Right atrium auricular region (tissue), 2 donors: Measurements from ENCODE around the gene SLBP. TPM values are rescaled to one million over a fixed set of nuclear protein-coding genes. Genes with fewer than 3 reads are reported as not detected.

Experiments used
- DNase-seq: peaks from one replicate; pipeline ENCODE4 v3.0.0-alpha.2; 2019; ENCODE audit warnings: low spot score
- H3K27ac ChIP-seq, 2 donors: fragments of 200-600 bp; sonication (generic); 1 replicate in 1 of 2; 2 replicates in 1 of 2; pipeline ENCODE4 v1.5.1; 2016 to 2019
- H3K27me3 ChIP-seq, 2 donors: fragments of 200-600 bp; sonication (generic); one replicate each; pipeline versions ENCODE4 v1.5.1 to v1.6.0; 2017 to 2019
- H3K36me3 ChIP-seq: fragments of 200-600 bp; sonication (generic); one replicate; pipeline ENCODE4 v1.5.1; 2016
- H3K4me1 ChIP-seq, 2 donors: fragments of 200-600 bp; sonication (generic); one replicate each; pipeline versions ENCODE4 v1.5.1 to v1.6.0; 2017 to 2019
- H3K4me3 ChIP-seq, 2 donors: fragments of 200-600 bp; sonication (generic); 1 replicate in 1 of 2; 2 replicates in 1 of 2; pipeline ENCODE4 v1.5.1; 2017 to 2019; ENCODE audit warnings: mild to moderate bottlenecking in 1 of 2, moderate library complexity in 1 of 2
- H3K9me3 ChIP-seq, 2 donors: fragments of 200-600 bp; sonication (generic); one replicate each; pipeline ENCODE4 v1.5.1; 2019
- total RNA-seq, 2 donors: library from RNA; depleted of rRNA; stranded (reverse); fragments of >200 nt; gene quantifications; one replicate each; pipeline ENCODE4 v1.1.0, GENCODE V29; 2016
- TF ChIP-seq, protein P1 (sequence below), 2 donors: fragments of 200-600 bp; sonication (generic); IDR thresholded peaks; one replicate each; pipeline ENCODE4 v1.5.1; 2019; ENCODE audit warnings: antibody characterized with exemption in 2 of 2

The SLBP gene
- total RNA-seq, 2 donors from 2014 or later: 15.6 to 20.1 TPM

DNA sequence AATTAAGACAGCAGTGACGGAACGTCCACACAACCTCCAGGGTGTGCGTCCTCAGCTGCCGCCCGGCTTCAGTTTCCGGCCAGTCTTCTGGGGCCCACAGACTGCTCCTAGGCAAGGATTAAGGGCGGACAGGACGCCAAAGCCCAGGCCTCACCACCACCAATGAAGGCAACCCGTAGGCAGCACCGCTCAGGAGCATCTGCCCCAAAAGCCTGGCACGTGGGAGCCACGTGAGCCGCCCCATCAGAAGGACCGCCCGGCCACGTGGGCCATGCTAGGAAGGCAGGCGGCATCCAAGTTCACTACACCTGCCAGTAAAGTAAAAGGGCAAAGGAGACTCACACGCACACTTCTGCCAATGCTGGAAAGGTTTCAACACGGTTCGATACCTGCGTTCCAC is 42.3 kb downstream of the SLBP start:
- Histone ChIP-seq H3K4me1 (peaks cover 0 to 9% of the 10 kb centered on the region in 2 donors), H3K36me3 (no peaks in the 10 kb centered on the region), H3K27ac (no peak overlapping the region), H3K9me3 (no peaks in the 10 kb centered on the region), H3K4me3 (no peak overlapping the region), H3K27me3 (no peaks in the 10 kb centered on the region)
- DNase-seq: no peak
- TF ChIP-seq, protein P1, sequence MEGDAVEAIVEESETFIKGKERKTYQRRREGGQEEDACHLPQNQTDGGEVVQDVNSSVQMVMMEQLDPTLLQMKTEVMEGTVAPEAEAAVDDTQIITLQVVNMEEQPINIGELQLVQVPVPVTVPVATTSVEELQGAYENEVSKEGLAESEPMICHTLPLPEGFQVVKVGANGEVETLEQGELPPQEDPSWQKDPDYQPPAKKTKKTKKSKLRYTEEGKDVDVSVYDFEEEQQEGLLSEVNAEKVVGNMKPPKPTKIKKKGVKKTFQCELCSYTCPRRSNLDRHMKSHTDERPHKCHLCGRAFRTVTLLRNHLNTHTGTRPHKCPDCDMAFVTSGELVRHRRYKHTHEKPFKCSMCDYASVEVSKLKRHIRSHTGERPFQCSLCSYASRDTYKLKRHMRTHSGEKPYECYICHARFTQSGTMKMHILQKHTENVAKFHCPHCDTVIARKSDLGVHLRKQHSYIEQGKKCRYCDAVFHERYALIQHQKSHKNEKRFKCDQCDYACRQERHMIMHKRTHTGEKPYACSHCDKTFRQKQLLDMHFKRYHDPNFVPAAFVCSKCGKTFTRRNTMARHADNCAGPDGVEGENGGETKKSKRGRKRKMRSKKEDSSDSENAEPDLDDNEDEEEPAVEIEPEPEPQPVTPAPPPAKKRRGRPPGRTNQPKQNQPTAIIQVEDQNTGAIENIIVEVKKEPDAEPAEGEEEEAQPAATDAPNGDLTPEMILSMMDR (IDR thresholded peaks at IDR 0.05): no peak

DNA sequence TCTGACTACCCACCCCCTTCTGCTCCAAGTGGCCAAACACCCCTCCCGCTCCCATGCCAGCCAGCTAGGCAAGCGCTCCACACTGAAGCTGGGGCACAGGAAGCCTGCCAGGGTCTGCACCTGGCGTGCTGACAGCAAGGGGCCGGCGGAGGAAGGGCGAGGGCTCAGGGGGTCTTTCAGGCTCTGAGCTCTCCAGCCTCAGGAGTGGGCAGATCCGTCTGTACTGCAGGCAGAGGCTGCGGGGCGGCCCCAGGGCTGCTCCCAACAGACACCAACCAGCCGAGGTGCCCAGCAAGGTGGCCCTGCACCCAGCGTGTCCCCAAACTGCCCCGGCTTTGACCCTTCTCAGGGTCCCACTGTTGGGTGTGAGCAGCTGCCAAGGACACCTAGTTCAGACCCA is 42.8 kb downstream of the SLBP start:
- TF ChIP-seq, protein P1 (IDR thresholded peaks at IDR 0.05): no peak
- Histone ChIP-seq H3K36me3 (no peaks in the 10 kb centered on the region), H3K27ac (peak overlapping the region in 1 of 2 donors; percentile 62), H3K4me1 (peaks cover 0 to 9% of the 10 kb centered on the region in 2 donors), H3K27me3 (no peaks in the 10 kb centered on the region), H3K9me3 (no peaks in the 10 kb centered on the region), H3K4me3 (no peak overlapping the region)
- DNase-seq: no peak

DNA sequence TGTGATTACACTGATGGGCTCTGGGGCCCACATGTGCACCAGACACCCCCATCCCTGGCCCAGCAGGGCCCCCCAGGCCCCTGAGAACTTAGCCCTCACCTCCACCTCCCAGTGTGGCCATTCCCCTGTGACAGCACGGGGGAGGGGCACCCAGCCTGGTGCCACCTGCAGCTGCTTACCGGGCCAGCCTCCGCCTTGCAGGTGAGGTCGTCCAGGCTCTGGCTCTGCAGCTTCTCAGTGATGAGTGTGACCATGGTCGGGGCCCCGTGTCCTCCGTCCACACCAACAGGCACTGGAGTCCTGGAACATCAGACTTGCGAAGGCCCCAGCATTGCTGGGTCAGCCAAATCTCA is 43.7 kb downstream of the SLBP start:
- TF ChIP-seq, protein P1 (IDR thresholded peaks at IDR 0.05): no peak

DNA sequence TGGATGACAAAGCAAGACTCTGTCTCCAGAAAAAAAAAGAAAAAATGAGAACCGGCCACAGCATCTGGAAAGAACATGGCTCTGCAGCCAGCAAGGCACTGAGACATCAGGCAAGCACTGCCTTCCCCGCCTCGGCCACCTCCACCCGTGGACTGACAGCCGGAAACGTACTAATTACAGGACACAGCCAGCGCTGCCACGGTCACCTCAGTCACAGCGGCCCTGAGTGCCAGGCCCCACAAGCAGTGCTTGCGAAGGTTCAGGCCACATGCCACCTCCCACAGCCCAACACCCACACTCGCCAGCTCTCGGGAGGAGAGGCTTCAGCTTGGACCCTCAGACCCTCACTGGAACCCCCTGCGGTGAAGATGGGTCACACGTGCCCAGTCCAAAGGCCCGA is 44.8 kb downstream of the SLBP start:
- Histone ChIP-seq H3K27ac (peak overlapping the region in 1 of 2 donors; percentile 62), H3K9me3 (no peaks in the 10 kb centered on the region), H3K4me3 (no peak overlapping the region), H3K27me3 (no peaks in the 10 kb centered on the region), H3K36me3 (no peaks in the 10 kb centered on the region), H3K4me1 (peaks cover 0 to 9% of the 10 kb centered on the region in 2 donors)
- DNase-seq: no peak
- TF ChIP-seq, protein P1 (IDR thresholded peaks at IDR 0.05): no peak

More for the DNA sequence above, 43.7 kb downstream of the SLBP start:
- no peaks in the 10 kb centered on the region for H3K27me3 ChIP-seq
- no peaks in the 10 kb centered on the region for H3K36me3 ChIP-seq
- H3K27ac ChIP-seq: peak overlapping the region in 1 of 2 donors; percentile 62
- no peak overlapping the region for H3K4me3 ChIP-seq
- peaks cover 0 to 9% of the 10 kb centered on the region in 2 donors for H3K4me1 ChIP-seq
- DNase-seq: no peak
- H3K9me3 ChIP-seq: no peaks in the 10 kb centered on the region

DNA sequence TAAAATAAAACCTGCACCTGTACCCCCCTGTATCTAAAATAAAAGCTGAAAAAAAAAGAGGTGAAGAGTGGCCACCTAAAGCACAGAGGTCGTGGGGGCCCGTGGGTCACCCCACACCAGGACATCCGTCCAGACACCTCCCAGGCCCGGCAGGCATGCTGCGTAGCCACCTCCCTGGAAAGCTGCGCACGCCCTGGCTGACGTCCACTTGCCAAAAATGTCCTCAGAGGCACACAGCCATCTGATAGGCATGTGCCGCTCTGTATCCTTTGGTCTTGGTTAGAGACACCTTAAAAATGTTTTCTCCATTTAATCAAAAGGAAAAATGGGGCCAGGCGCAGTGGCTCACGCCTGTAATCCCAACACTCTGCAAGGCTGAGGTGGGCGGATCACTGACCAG is 45.7 kb downstream of the SLBP start:
- Histone ChIP-seq H3K4me3 (no peak overlapping the region), H3K4me1 (peaks cover 0 to 9% of the 10 kb centered on the region in 2 donors), H3K27me3 (no peaks in the 10 kb centered on the region), H3K27ac (peak overlapping the region in 1 of 2 donors; percentile 62), H3K36me3 (no peaks in the 10 kb centered on the region), H3K9me3 (no peaks in the 10 kb centered on the region)
- DNase-seq: no peak
- TF ChIP-seq, protein P1 (IDR thresholded peaks at IDR 0.05): no peak

DNA sequence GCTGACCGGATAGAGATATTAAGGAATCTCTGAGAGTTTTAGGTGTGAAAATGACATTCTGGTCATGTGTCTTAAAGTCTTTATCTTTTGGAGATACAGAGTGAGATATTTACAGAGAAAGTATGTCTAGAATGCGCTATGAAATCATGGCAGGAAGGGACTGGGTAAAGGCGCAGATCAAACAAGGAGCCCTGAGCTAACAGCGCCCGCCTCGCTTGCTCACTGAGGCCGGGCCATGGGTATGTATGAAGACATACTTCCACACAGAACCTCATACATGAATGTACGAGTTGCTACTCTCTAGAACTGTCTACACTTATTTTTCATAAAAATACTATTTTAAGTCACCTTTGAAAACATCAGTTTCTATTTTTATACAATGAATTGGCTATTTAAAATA is 48.0 kb downstream of the SLBP start:
- Histone ChIP-seq H3K27ac (no peak overlapping the region), H3K9me3 (no peaks in the 10 kb centered on the region), H3K36me3 (no peaks in the 10 kb centered on the region), H3K27me3 (no peaks in the 10 kb centered on the region), H3K4me3 (no peak overlapping the region), H3K4me1 (peaks cover 0 to 9% of the 10 kb centered on the region in 2 donors)
- no peak for DNase-seq
- TF ChIP-seq, protein P1 (IDR thresholded peaks at IDR 0.05): no peak
